IPS-11a (cell line): ENCODE results near the gene EPS8L2.
"Not testable (repeated sequence)": the region's sequence is repeated elsewhere in the genome, so short reads cannot be mapped to it uniquely, and the experiment has no call there.

Experiments
- H3K4me3 ChIP-seq: one replicate; pipeline ENCODE4 v1.5.1; 2013; ENCODE audit warnings: low read depth, low read length, control low read depth

EPS8L2 gene

GRCh38 chr11:724778-725386 lies 18.9 kb downstream of the EPS8L2 start:
- H3K4me3 ChIP-seq: no peak overlapping the region

GRCh38 chr11:725624-726202 lies 19.7 kb downstream of the EPS8L2 start:
- peak overlapping the region; percentile 17 for H3K4me3 ChIP-seq

- peak overlapping the region; percentile 17 for H3K4me3 ChIP-seq
Observed at GRCh38 chr11:726278-727220, 20.5 kb downstream of the EPS8L2 start.

- no peak overlapping the region for H3K4me3 ChIP-seq
Observed at GRCh38 chr11:727281-727701, 21.3 kb downstream of the EPS8L2 start.

- H3K4me3 ChIP-seq: no peak overlapping the region
Observed at GRCh38 chr11:727859-728748, 22.1 kb downstream of the EPS8L2 start.

- no peak overlapping the region for H3K4me3 ChIP-seq
Observed at GRCh38 chr11:728901-729491, 23.0 kb downstream of the EPS8L2 start.

- no peak overlapping the region for H3K4me3 ChIP-seq
Observed at GRCh38 chr11:729492-730074, 23.6 kb downstream of the EPS8L2 start.

GRCh38 chr11:733072-733471 lies 27.0 kb downstream of the EPS8L2 start:
- H3K4me3 ChIP-seq: no peak overlapping the region

GRCh38 chr11:734541-734940 lies 28.5 kb downstream of the EPS8L2 start:
- H3K4me3 ChIP-seq: not testable (repeated sequence)

- H3K4me3 ChIP-seq: no peak overlapping the region
Observed at GRCh38 chr11:737366-737765, 31.3 kb downstream of the EPS8L2 start.

- H3K4me3 ChIP-seq: not testable (repeated sequence)
Observed at GRCh38 chr11:737899-738298, 31.9 kb downstream of the EPS8L2 start.

GRCh38 chr11:742156-742546 lies 36.1 kb downstream of the EPS8L2 start:
- H3K4me3 ChIP-seq: no peak overlapping the region

- no peak overlapping the region for H3K4me3 ChIP-seq
Observed at GRCh38 chr11:742571-743201, 36.7 kb downstream of the EPS8L2 start.

- no peak overlapping the region for H3K4me3 ChIP-seq
Observed at GRCh38 chr11:745428-745827, 39.4 kb downstream of the EPS8L2 start.

- peak overlapping the region; percentile 83 for H3K4me3 ChIP-seq
Observed at GRCh38 chr11:746289-747157, 40.5 kb downstream of the EPS8L2 start.

GRCh38 chr11:747158-748006 lies 41.4 kb downstream of the EPS8L2 start, which contains the start of gene TALDO1:
TSS of gene TALDO1 (plus strand) at chr11:747464. CDS start at chr11:747482, 18 bp downstream.
- H3K4me3 ChIP-seq: peak within 1 kb of the TSS; percentile 83

GRCh38 chr11:748007-748359 lies 42.0 kb downstream of the EPS8L2 start:
- H3K4me3 ChIP-seq: peak overlapping the region; percentile 83

- no peak overlapping the region for H3K4me3 ChIP-seq
Observed at GRCh38 chr11:749731-750130, 43.7 kb downstream of the EPS8L2 start.
